Upper lobe of left lung (tissue), 6 donors: ENCODE results near the gene LIX1L. TPM values are rescaled to one million over a fixed set of nuclear protein-coding genes. Genes with fewer than 3 reads are reported as not detected.

ENCODE experiments used
- ATAC-seq, 2 donors: fragments of 200-7000 bp; cut with Tn5 transposase; one replicate each; pipeline ENCODE4 v1.9.1; 2022; ENCODE audit warnings: mild to moderate bottlenecking in 2 of 2, moderate library complexity in 2 of 2; ENCODE audit not compliant: low FRiP score in 2 of 2
- DNase-seq, 2 donors: peaks; one replicate each; pipeline ENCODE4 v3.0.0-alpha.2; 2019 to 2020
- H3K27ac ChIP-seq, 4 donors: fragments of 200-600 bp; sonication (generic); one replicate each; pipeline ENCODE4 v1.5.1; 2016 to 2019
- H3K27me3 ChIP-seq, 4 donors: fragments of 200-600 bp; sonication (generic); one replicate each; pipeline ENCODE4 v1.5.1; 2017 to 2019
- H3K36me3 ChIP-seq, 4 donors: fragments of 200-600 bp; sonication (generic); one replicate each; pipeline ENCODE4 v1.5.1; 2016 to 2019
- H3K4me1 ChIP-seq, 4 donors: fragments of 200-600 bp; sonication (generic); one replicate each; pipeline ENCODE4 v1.5.1; 2018 to 2019
- H3K4me3 ChIP-seq, 4 donors: fragments of 200-600 bp; sonication (generic); one replicate each; pipeline ENCODE4 v1.5.1; 2017 to 2019; ENCODE audit warnings: mild to moderate bottlenecking in 2 of 4, moderate library complexity in 1 of 4
- H3K9me3 ChIP-seq, 4 donors: fragments of 200-600 bp; sonication (generic); one replicate each; pipeline ENCODE4 v1.5.1; 2018 to 2019
- EP300 ChIP-seq, 4 donors: sonication (generic); formaldehyde crosslinking; IDR thresholded peaks; one replicate each; pipeline ENCODE4 v1.5.1; 2017; ENCODE audit warnings: antibody characterized with exemption in 4 of 4, control low read depth in 2 of 4
- POLR2A ChIP-seq, 4 donors: fragments of 450-650 bp; IDR thresholded peaks; one replicate each; pipeline ENCODE4 v1.5.1; 2016 to 2017; ENCODE audit warnings: antibody characterized with exemption in 4 of 4, mild to moderate bottlenecking in 2 of 4
- POLR2AphosphoS5 ChIP-seq, 2 donors: sonication (generic); formaldehyde crosslinking; IDR thresholded peaks; one replicate each; pipeline ENCODE4 v1.5.1; 2017; ENCODE audit warnings: antibody characterized with exemption in 2 of 2
- WGBS, 2 donors: methylation state at CpG; one replicate each; pipeline ENCODE4 v1.1.5; 2017 to 2018; 5-methylcytosine and 5-hydroxymethylcytosine counted together
- total RNA-seq, 6 donors: library from RNA; depleted of rRNA in 4 of 6; stranded (reverse); fragments of >200 nt in 4 of 6; gene quantifications; one replicate each; pipeline versions ENCODE4 v1.1.0 to v1.2.1, GENCODE V29; 2016 to 2021
- TF ChIP-seq, protein P1 (sequence below), 6 experiments: fragments of 450-650 bp in 4 of 6; fragments of 200-600 bp in 2 of 6; sonication (generic) in 2 of 6; IDR thresholded peaks; one replicate each; pipeline ENCODE4 v1.5.1; 2016 to 2019; ENCODE audit warnings: antibody characterized with exemption in 6 of 6
- donor health status: DM: no; HTN: no; CAD: no; lungs with moderate emphysema.
- donor health status: DM: no; HTN: yes; CAD: no; lungs with severe emphysema.

Gene LIX1L
- total RNA-seq, 6 donors from 2014 or later: 5.2 to 35.6 (median 16.5) TPM

DNA sequence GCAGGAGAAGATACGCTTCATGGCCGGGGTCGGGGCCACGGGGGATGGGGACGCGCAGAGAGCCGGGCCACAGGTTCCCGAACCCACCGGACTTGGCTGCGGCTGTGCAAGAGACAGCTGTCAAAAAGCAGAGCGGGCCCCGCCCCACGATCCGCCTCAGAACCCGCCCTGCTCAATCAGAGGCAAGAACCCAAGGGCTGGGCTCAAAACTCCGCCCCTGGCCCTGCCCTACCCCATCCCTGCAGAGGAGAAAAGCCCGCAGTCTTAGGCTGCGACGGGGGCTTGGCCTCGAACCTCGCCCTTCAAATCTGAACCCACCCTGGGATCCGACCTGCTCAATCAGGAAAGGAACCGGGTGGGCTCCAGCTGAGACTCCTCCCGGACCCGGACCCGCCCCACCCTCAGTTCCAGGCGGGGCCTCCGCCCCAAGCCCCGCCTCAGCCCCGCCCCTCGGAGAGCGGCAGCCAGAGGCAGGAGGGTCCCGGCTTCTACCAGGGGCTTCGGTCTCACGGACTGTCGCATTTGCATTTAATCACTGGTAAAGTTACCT, 72.0 kb downstream of the LIX1L start, which contains the start of gene ANKRD35:
Gene ANKRD35, minus strand, starts transcription at position 129 of the 550 bp plus-strand sequence. Its CDS starts 108 bp downstream, at position 21.
- Histone ChIP-seq H3K36me3 (no peaks in the 10 kb centered on the region), H3K4me1 (peaks cover 11 to 22% (median 19%) of the 10 kb centered on the region in 4 donors), H3K9me3 (no peaks in the 10 kb centered on the region), H3K27me3 (no peaks in the 10 kb centered on the region), H3K27ac (peak within 1 kb of the TSS in 3 of 4 donors; percentile 7 to 68 (median 61)), H3K4me3 (peak within 1 kb of the TSS; percentile 51 to 91 (median 64))
- peak; percentile 95 to 98 for ATAC-seq
- no peak for TF ChIP-seq POLR2A (IDR thresholded peaks at IDR 0.05)
- no peak for TF ChIP-seq EP300 (IDR thresholded peaks at IDR 0.05)
- TF ChIP-seq POLR2AphosphoS5 (IDR thresholded peaks at IDR 0.05): no peak
- TF ChIP-seq, protein P1, sequence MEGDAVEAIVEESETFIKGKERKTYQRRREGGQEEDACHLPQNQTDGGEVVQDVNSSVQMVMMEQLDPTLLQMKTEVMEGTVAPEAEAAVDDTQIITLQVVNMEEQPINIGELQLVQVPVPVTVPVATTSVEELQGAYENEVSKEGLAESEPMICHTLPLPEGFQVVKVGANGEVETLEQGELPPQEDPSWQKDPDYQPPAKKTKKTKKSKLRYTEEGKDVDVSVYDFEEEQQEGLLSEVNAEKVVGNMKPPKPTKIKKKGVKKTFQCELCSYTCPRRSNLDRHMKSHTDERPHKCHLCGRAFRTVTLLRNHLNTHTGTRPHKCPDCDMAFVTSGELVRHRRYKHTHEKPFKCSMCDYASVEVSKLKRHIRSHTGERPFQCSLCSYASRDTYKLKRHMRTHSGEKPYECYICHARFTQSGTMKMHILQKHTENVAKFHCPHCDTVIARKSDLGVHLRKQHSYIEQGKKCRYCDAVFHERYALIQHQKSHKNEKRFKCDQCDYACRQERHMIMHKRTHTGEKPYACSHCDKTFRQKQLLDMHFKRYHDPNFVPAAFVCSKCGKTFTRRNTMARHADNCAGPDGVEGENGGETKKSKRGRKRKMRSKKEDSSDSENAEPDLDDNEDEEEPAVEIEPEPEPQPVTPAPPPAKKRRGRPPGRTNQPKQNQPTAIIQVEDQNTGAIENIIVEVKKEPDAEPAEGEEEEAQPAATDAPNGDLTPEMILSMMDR (IDR thresholded peaks at IDR 0.05): no peak
- peak; percentile 92 to 95 for DNase-seq
- WGBS, 2 donors: 0 to 3% methylated on average over 1 to 32 of the region's 36 CpGs

DNA sequence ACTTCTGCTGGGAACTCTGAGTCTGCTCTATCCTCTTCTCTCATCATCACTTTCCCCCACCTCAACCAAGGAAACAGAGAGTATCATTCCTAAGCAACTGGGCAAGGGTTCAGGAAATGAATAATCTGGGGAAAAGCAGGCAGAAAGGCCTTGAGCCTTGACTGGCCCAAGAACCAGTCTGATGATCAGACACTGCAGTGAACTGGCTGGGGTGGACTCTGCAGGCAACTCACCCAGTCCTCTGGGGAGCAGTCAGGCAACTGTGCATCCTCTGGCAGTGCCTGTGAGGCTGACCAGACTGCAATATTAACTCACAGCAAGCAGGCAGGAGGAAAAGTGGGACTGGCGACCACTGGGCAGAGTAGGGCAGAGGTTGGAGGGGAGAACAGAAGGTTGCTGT, 73.1 kb downstream of the LIX1L start:
- H3K27ac ChIP-seq: no peak overlapping the region
- 83% methylated on average over 1 of the region's 1 CpG for WGBS, 2 donors
- H3K4me3 ChIP-seq: no peak overlapping the region

More for the DNA sequence above, 73.1 kb downstream of the LIX1L start:
- ATAC-seq (no peak), DNase-seq (no peak)
- H3K4me1 ChIP-seq: peaks cover 6 to 17% (median 10%) of the 10 kb centered on the region in 4 donors
- H3K36me3 ChIP-seq: no peaks in the 10 kb centered on the region
- no peak for TF ChIP-seq POLR2A (IDR thresholded peaks at IDR 0.05)
- no peak for TF ChIP-seq POLR2AphosphoS5 (IDR thresholded peaks at IDR 0.05)
- TF ChIP-seq EP300 (IDR thresholded peaks at IDR 0.05): no peak
- TF ChIP-seq, protein P1 (IDR thresholded peaks at IDR 0.05): no peak
- no peaks in the 10 kb centered on the region for H3K27me3 ChIP-seq
- H3K9me3 ChIP-seq: no peaks in the 10 kb centered on the region

Other genes with a start within 250 kb of the LIX1L start
- gene CD160, start 238.5 kb downstream of the LIX1L start, total RNA-seq: under 1 TPM in 2 of 6 donors, not detected in 4; 0.71 to 0.89 TPM
- gene RNF115, start 133.9 kb downstream of the LIX1L start, total RNA-seq: 10 to 100 TPM; 10.7 to 32.0 (median 19.0) TPM
- 10 to 100 TPM; 15.9 to 40.9 (median 26.7) TPM for gene POLR3C, start 133.8 kb downstream of the LIX1L start, total RNA-seq
- gene NUDT17, start 112.4 kb downstream of the LIX1L start, total RNA-seq: 10 to 100 TPM in 2 of 6 donors, 1 to 10 TPM in 4; 2.1 to 11.0 (median 4.8) TPM
- 10 to 100 TPM; 23.0 to 71.2 (median 29.5) TPM for gene PIAS3, start 98.9 kb downstream of the LIX1L start, total RNA-seq
- gene ANKRD35, start 72.2 kb downstream of the LIX1L start, total RNA-seq: 1 to 10 TPM in 4 of 6 donors, under 1 TPM in 1, not detected in 1; 0.76 to 2.5 (median 1.3) TPM
- 10 to 100 TPM; 13.3 to 46.1 (median 14.9) TPM for gene ITGA10, start 48.0 kb downstream of the LIX1L start, total RNA-seq
- gene PEX11B, start 39.3 kb downstream of the LIX1L start, total RNA-seq: 10 to 100 TPM; 15.2 to 29.5 (median 26.9) TPM
- 100 to 1,000 TPM in 3 of 6 donors, 10 to 100 TPM in 3; 30.1 to 144 (median 101) TPM for gene RBM8A, start 30.5 kb downstream of the LIX1L start, total RNA-seq
- gene ANKRD34A, start 6.6 kb upstream of the LIX1L start, total RNA-seq: 1 to 10 TPM in 2 of 6 donors, under 1 TPM in 4; 0.30 to 2.6 (median 0.73) TPM
- gene POLR3GL, start 6.7 kb upstream of the LIX1L start, total RNA-seq: 10 to 100 TPM; 18.7 to 25.7 (median 22.5) TPM
- gene TXNIP, start 38.6 kb upstream of the LIX1L start, total RNA-seq: 1,000 to 10,000 TPM in 3 of 6 donors, 100 to 1,000 TPM in 3; 703 to 1,481 (median 910) TPM
- not detected for gene HJV, start 63.7 kb upstream of the LIX1L start, total RNA-seq
- 10 to 100 TPM in 1 of 6 donors, 1 to 10 TPM in 4, under 1 TPM in 1; 0.67 to 10.5 (median 2.9) TPM for gene NBPF10, start 186.8 kb upstream of the LIX1L start, total RNA-seq